ENCODE measurements around the gene NAV3.

- TF ChIP-seq USF1 (IDR thresholded peaks at IDR 0.05; ENCODE audit: borderline replicate concordance, low read depth), result no peak
- no peak for TF ChIP-seq MAX (IDR thresholded peaks at IDR 0.05; ENCODE audit: low read depth)
Observed at GRCh38 chr12:77891518-77892147, 60.9 kb downstream of the NAV3 start.
